ENCODE measurements around the gene DYRK1A. TPM values are rescaled to one million over a fixed set of nuclear protein-coding genes. Genes with fewer than 3 reads are reported as not detected.
A peak's percentile ranks its signal among the peaks of the same experiment; 100 is the strongest.

Gene DYRK1A
- total RNA-seq, 2 experiments from 2014 or later = 109 to 122 TPM

DNA sequence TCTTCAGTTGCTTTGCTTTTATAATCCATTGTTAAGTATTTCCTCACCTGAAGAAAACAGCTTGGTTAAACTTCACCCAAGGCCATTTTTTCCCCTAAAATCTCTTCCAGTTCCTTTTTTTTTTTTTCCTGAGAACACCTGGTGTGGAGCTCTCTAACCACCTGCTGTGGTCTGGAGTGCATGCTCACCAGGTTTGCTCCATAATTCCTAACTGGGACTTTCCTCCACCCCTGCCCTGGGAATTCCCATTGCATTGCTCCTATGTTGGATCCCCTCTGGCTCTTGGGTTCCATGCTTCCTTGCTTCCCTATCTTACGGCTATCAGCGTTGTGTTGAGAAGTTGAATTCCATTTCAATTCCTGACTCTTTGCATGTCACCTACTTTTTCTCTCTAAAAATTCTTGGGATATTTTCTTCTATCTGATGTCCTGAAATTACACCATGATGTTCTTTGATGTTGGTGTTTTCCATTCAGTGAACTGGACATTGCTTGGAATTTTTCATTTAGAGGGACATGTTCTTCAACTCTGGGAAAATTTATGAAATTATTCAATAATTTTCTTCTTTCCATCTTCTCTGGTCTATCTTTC, 19.6 kb upstream of the DYRK1A start:
- Mint-ChIP-seq H3K36me3 (peaks cover 10% of the 10 kb centered on the region), H3K4me3 (no peak overlapping the region), H3K27me3 (peaks cover 11% of the 10 kb centered on the region), H3K9me3 (peaks cover 30% of the 10 kb centered on the region), H3K4me1 (peaks cover 2% of the 10 kb centered on the region), H3K27ac (no peak overlapping the region)
- ATAC-seq (ENCODE audit: low read depth) (no peak), DNase-seq (no peak)
- POLR2A ChIA-PET = no interaction called here

DNA sequence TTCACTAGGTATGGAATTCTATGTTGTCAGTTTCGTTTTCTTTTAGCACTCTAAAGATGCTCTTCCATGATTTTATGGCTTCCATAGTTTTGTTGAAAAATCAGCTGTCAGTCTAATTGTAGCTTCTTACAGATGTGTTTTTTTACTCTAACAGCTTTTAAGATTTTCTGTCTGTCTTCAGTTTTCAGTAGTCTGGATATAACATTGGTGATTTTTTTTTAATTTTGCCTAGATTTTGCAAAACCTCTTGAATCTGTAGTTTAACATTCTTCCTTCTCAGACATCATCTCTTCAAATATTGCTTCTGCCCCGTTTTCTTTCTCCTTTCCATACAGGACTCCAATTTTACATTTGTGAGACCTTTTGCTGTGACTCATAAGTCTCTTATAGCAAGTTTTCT, 17.9 kb upstream of the DYRK1A start:
- no peak overlapping the region for H3K27ac Mint-ChIP-seq
- H3K9me3 Mint-ChIP-seq = peaks cover 26% of the 10 kb centered on the region
- ATAC-seq (ENCODE audit: low read depth) (no peak), DNase-seq (no peak)
- no peak overlapping the region for H3K4me3 Mint-ChIP-seq
- peaks cover 14% of the 10 kb centered on the region for H3K27me3 Mint-ChIP-seq
- no peaks in the 10 kb centered on the region for H3K4me1 Mint-ChIP-seq
- peaks cover 7% of the 10 kb centered on the region for H3K36me3 Mint-ChIP-seq
- POLR2A ChIA-PET = no interaction called here

DNA sequence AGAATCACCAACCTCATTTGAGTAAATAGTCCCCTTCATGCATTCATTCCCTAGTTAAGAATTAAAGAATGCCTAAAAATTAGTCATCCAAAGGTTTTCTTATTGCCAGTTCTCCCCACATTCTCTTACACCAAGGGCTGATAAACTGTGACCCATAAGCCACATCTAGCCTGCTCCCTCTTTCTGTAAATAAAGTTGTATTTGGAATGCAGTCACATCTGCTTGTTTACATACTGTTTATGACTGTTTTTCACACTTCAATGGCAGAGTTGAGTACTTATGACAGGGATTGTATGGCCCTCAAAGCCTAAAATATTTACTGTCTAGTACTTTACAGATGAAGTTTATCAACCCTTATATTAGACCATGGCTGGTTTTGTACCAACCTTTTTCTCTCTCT, 16.1 kb upstream of the DYRK1A start:
- H3K27ac Mint-ChIP-seq = no peak overlapping the region
- peaks cover 14% of the 10 kb centered on the region for H3K27me3 Mint-ChIP-seq
- H3K4me3 Mint-ChIP-seq = no peak overlapping the region
- no peaks in the 10 kb centered on the region for H3K4me1 Mint-ChIP-seq
- ATAC-seq (ENCODE audit: low read depth) = no peak
- POLR2A ChIA-PET = no interaction called here
- peaks cover 7% of the 10 kb centered on the region for H3K36me3 Mint-ChIP-seq
- no peak for DNase-seq
- peaks cover 22% of the 10 kb centered on the region for H3K9me3 Mint-ChIP-seq

DNA sequence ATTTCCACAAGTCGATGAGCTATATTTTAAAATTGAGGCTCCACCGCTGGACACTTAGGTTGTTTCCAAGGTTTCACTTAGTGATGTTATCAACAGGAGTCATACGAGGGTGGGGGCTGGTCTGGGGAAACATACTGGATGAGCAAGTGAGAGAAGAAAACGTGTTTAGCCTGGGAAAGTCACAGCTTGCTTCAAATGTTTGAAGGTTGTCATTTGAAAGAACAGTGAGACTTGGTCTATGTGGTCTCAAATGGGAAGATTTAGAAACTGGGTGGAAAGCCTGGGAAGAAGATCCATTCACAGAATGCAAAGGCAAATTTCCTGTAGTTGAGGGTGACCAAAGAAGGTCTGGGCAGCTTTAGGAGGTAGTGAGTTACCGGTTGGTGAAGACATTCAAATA, 9.9 kb upstream of the DYRK1A start:
- Mint-ChIP-seq H3K36me3 (no peaks in the 10 kb centered on the region), H3K9me3 (no peaks in the 10 kb centered on the region), H3K27ac (no peak overlapping the region), H3K4me1 (peaks cover 6% of the 10 kb centered on the region), H3K27me3 (peaks cover 3% of the 10 kb centered on the region), H3K4me3 (no peak overlapping the region)
- no peak for ATAC-seq (ENCODE audit: low read depth)
- DNase-seq = no peak
- POLR2A ChIA-PET = no interaction called here

DNA sequence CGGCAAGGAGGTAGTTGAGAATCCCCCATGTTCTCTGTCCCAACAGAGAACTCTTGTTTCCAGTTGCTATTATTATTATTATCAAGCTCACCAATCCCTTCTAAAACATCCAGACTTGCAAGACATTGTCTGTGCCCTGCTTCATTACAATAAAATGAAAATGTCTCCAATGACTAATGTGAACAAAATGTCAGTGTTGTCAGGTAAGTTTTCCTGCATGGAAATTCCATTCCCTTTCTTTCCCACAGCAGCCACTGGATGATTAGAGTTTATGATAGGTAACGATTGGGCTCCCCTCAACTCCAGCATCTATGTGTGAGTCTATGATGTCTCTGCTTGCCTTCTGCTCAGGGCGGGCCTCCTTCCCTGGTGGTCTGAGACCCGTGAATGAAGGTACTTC, 8.9 kb upstream of the DYRK1A start:
- peaks cover 6% of the 10 kb centered on the region for H3K4me1 Mint-ChIP-seq
- no peak overlapping the region for H3K27ac Mint-ChIP-seq
- DNase-seq (no peak), ATAC-seq (ENCODE audit: low read depth) (no peak)
- no peaks in the 10 kb centered on the region for H3K9me3 Mint-ChIP-seq
- H3K36me3 Mint-ChIP-seq = no peaks in the 10 kb centered on the region
- H3K4me3 Mint-ChIP-seq = no peak overlapping the region
- POLR2A ChIA-PET = no interaction called here
- no peaks in the 10 kb centered on the region for H3K27me3 Mint-ChIP-seq

DNA sequence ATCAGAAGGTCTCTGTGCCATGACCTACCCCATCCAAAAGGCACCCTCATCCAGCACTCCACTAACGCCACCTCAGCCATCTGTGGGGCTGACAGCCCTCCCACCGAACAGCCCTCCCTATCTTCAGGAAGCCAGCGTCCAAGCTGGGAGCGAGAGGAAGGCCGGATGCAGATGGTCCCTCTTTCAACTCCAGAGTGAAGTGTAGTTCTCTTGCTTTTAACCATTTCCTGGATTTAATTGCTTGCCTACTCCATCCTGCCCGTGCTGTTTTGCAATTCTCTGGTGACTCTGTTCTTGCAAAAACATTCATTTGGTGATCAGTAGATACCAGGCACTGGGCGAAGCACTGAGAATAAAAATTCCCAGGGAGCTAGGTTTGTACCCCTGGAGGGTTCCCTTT, 8.2 kb upstream of the DYRK1A start:
- Mint-ChIP-seq H3K4me1 (peaks cover 6% of the 10 kb centered on the region), H3K4me3 (no peak overlapping the region), H3K36me3 (no peaks in the 10 kb centered on the region), H3K9me3 (no peaks in the 10 kb centered on the region), H3K27ac (no peak overlapping the region), H3K27me3 (no peaks in the 10 kb centered on the region)
- no peak for DNase-seq
- POLR2A ChIA-PET = no interaction called here
- ATAC-seq (ENCODE audit: low read depth) = no peak

DNA sequence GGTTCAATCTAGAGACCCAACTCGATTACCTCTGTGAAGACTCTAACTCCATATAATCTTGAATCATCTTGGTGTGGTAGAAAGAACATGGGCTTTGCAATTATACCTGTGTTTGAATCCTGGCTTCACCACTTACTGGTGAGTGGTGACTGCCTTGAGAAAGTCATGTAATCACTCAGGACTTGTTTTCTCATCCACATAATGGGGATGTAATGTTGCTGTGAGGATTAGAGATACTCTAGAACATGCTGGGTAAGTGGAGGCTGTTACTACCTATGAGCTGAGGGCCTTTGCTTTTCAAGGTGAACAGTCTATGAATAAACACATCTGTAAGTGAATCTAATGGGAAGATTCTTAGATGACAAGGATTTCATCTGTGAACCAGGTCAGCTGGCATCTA, 2.6 kb upstream of the DYRK1A start:
- POLR2A ChIA-PET = interaction anchor here (0.5 to 3.2 kb wide), 3 partner anchors 97 to 1037 kb away, joined by 3 to 61 read pairs (median 5); partner anchors contain the start of gene VPS26C
- no peaks in the 10 kb centered on the region for H3K9me3 Mint-ChIP-seq

DNA sequence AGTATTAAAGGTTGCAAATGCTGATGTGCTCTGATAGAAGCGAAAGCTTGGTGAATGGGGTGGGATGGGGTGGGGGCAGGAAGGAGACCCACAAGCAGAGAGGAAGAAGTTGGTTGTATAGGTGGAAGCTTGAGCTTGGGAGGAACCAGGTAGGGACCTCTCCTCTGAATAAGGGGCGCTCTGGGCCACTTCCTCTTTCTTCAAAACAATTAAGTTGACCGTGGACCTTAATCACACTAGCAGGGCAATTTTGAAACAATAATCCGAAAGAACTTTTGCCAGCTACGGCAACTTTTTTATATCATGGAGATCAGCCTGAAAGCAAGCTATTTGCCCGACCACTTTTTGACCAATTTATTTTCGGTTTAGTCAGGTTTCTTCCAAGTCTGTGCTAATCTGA, 1.9 kb upstream of the DYRK1A start:
- H3K4me1 Mint-ChIP-seq = peaks cover 19% of the 10 kb centered on the region
- POLR2A ChIA-PET = interaction anchor here (0.5 to 3.2 kb wide), 8 partner anchors 97 to 1038 kb away, joined by 3 to 61 read pairs (median 5); partner anchors contain the start of gene VPS26C
- peaks cover 4% of the 10 kb centered on the region for H3K36me3 Mint-ChIP-seq
- no peaks in the 10 kb centered on the region for H3K9me3 Mint-ChIP-seq
- peak overlapping the region; percentile 82 for H3K4me3 Mint-ChIP-seq
- DNase-seq (no peak), ATAC-seq (ENCODE audit: low read depth) (no peak)
- no peaks in the 10 kb centered on the region for H3K27me3 Mint-ChIP-seq
- H3K27ac Mint-ChIP-seq = peak overlapping the region; percentile 45

More for the DNA sequence above, 2.6 kb upstream of the DYRK1A start:
- no peak for DNase-seq
- Mint-ChIP-seq H3K36me3 (peaks cover 4% of the 10 kb centered on the region), H3K27ac (peak overlapping the region; percentile 23), H3K4me3 (no peak overlapping the region), H3K4me1 (peaks cover 15% of the 10 kb centered on the region), H3K27me3 (no peaks in the 10 kb centered on the region)
- ATAC-seq (ENCODE audit: low read depth) = no peak

DNA sequence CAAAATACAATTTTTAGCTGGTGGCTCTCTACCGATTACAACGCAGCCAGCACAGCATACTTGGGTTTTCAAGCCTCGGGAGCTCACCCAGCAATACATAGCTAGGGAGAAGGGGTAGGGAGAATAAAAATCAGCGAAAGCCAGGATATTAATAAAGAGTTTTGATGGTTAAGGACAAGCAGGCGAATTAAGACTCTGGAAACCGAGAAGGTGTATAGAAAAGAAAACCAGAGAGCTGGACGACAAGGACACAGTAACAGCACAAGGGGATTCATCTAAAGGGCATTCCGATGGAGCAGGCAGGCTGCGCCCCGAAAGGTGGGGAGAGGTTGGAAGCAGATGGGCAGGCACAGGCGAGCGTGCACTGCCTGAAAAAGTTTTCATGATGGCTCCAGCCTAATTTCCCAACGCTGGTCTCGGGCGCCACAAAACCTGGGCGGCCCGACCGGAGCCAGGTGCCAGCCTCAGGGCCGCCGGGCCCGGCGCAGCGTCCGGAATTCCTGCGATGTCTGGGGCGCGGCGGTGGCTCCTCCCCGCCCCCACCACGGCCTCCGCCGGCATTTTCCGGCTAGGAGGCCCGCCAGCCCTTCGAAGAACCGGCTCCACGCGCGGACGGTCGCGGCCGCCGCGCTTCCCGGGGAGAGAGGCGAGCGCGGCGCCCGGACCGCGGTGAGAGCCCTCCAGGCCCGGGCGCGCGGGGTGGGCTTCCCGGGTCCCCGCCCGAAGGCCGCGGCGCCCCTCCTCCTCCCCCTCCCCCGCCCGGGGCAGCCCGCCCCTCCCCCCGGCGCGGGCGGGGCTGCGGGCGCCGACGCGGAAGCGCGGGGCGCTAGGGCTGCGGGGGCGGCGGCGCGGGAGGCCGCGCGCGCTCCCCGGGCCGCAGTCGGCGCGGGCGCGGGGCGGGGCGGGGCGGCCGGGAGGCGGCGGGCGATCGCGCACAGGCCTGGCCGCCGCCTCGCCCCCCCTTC, 774 bp upstream of the DYRK1A start:
- POLR2A ChIA-PET = interaction anchor here (0.6 to 3.2 kb wide), 17 partner anchors 10 to 199 kb away, joined by 3 to 61 read pairs (median 6); partner anchors contain the start of gene VPS26C
- DNase-seq (peak; percentile 85), ATAC-seq (ENCODE audit: low read depth) (peak; percentile 9)
- H3K27me3 Mint-ChIP-seq = no peaks in the 10 kb centered on the region
- H3K27ac Mint-ChIP-seq = peak overlapping the region; percentile 99
- H3K4me3 Mint-ChIP-seq = peak overlapping the region; percentile 82
- H3K36me3 Mint-ChIP-seq = peaks cover 4% of the 10 kb centered on the region
- peaks cover 29% of the 10 kb centered on the region for H3K4me1 Mint-ChIP-seq
- H3K9me3 Mint-ChIP-seq = no peaks in the 10 kb centered on the region

DNA sequence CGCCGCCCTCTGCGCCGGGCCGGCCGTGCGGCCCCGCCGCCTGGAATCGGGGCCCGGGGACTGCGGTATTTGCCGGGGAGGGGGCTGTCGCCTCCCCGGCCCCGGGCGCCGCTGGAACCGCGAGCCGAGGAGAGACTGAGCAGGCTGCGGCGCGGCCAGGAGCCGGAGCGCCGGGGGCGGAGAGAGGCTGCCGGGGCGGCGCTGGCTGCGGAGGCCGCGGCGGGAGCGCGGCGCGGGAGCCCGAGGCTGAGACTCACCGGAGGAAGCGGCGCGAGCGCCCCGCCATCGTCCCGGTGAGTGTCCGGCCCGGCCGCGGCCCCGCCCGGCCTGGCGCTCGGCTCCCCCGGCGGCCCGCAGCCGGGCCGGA, 746 bp downstream of the DYRK1A start:
- H3K9me3 Mint-ChIP-seq = no peaks in the 10 kb centered on the region
- peaks cover 4% of the 10 kb centered on the region for H3K36me3 Mint-ChIP-seq
- DNase-seq (no peak), ATAC-seq (ENCODE audit: low read depth) (peak; percentile 0)
- peaks cover 42% of the 10 kb centered on the region for H3K4me1 Mint-ChIP-seq
- H3K4me3 Mint-ChIP-seq = no peak overlapping the region
- POLR2A ChIA-PET = interaction anchor here (1.1 to 3.1 kb wide), 3 partner anchors 100 to 142 kb away, joined by 5 to 25 read pairs (median 18); partner anchors contain the start of gene VPS26C
- H3K27me3 Mint-ChIP-seq = no peaks in the 10 kb centered on the region
- no peak overlapping the region for H3K27ac Mint-ChIP-seq

DNA sequence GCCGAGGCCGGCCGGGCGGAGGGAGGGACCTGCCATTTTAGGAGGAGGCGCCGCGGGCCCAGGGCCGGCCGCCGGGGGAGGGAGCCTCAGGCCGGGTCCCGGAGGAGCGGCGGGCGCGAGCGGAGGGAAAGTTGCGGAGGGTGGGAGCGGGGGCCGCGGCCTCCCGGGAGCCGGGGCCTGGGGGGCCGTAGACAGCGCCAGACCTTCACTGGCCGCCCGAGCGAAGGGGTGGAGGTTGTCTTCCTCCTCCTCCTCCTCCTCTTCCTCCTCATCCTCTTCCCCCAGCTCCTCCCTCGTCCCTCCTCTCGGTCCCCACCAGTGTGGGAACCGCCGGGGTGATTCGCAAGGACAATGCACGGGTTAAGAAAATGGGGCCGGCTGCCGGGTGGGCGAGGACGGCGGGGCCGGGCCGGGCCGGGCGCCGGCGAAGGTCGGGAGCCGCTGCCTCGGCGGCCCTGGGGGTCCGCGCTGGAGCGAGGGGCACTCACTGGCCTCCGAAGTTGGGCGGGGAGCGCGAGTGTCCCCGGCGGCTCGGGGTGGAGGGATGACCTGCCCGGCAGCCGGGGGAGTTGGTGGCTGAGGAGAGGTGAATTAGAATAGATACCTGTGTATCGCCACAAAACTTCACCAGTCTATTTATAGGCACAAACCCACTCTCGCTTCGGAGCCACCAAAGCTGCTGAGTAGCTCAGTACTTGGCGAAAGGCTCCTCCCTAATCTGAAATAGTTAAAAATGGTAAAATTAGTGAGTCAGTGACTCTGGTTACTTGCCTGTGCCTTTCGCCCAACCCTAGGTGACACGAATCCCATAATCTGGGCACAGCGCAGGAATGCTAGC, 1.3 kb downstream of the DYRK1A start:
- H3K27ac Mint-ChIP-seq = peak overlapping the region; percentile 87
- ATAC-seq (ENCODE audit: low read depth) = peak; percentile 3
- POLR2A ChIA-PET = interaction anchor here (1.1 to 3.1 kb wide), 6 partner anchors 14 to 201 kb away, joined by 3 to 25 read pairs (median 6); partner anchors contain the start of gene VPS26C
- H3K4me1 Mint-ChIP-seq = peaks cover 47% of the 10 kb centered on the region
- peak; percentile 68 for DNase-seq
- H3K27me3 Mint-ChIP-seq = no peaks in the 10 kb centered on the region
- peaks cover 4% of the 10 kb centered on the region for H3K36me3 Mint-ChIP-seq
- peak overlapping the region; percentile 84 for H3K4me3 Mint-ChIP-seq
- no peaks in the 10 kb centered on the region for H3K9me3 Mint-ChIP-seq

DNA sequence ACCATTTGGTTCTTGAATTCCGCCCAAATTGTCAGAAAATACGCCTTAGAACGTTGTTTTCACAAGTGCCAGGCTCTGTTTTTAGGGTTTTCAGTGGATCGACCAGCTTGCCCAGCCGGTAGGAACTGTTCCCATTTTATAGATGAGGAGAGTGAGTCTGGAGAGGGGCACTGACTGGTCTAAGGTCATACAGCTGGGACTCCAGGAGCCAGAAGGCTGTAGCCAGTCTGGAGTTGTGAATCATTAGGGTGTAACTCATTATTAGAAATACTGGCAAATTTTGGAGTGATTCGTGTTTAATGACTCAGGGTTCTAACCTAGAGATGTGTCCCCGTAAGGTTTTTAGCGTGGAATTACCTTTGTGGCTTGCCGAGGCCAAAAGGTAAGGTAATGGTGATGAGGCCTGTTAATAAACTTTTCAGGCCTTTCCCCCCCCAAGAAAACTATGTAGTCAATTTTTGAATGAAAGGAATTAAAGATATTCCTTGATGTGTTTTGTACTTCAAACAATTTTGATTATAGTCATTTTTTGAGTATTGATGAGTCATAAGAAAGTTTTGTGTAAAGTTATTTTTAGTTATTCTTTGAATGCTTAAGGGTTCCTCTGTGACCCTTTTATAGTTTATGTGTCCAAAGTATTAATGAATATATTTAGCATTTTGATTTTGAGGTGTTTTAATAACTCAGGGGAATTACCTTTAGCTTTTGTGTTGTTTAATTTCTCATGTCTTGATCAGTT, 2.1 kb downstream of the DYRK1A start:
- Mint-ChIP-seq H3K27me3 (no peaks in the 10 kb centered on the region), H3K4me3 (peak overlapping the region; percentile 84), H3K27ac (peak overlapping the region; percentile 87), H3K9me3 (no peaks in the 10 kb centered on the region), H3K4me1 (peaks cover 54% of the 10 kb centered on the region), H3K36me3 (peaks cover 4% of the 10 kb centered on the region)
- no peak for DNase-seq
- POLR2A ChIA-PET = interaction anchor here (0.9 to 3.1 kb wide), 8 partner anchors 13 to 202 kb away, joined by 3 to 25 read pairs (median 4); partner anchors contain the start of gene VPS26C
- no peak for ATAC-seq (ENCODE audit: low read depth)
